ENCODE data around the gene MYH2.

DNA sequence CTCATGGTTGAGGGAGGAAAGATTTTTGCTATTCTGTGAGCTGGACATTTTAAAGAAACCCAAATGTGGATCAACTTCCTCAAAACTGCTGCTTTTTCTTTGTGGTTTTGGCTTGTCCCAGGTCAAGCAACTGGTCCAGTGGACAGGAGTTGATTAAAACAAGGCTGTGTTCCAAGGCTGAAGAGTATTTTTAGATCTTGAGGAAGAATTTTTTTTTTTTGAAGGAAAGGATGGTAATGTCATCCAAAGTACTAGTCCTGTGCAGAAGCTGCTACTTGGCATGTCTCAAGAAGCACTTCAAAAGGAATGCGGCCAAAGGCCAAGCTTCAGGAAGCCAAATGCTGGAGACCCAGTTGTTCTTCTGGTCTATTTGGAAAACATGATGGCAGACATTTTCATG lies 8.0 kb upstream of the MYH2 start:
- TF ChIP-seq CTCF (IDR thresholded peaks at IDR 0.05) (no peak), POLR2A (IDR thresholded peaks at IDR 0.05) (no peak)
